Stimulated activated CD8-positive, alpha-beta memory T cell treated with anti-CD3 and anti-CD28 coated beads, Interleukin-15, amount 100 ng/mL, for 4 hours (primary cell): ENCODE measurements around the gene COBLL1.
"Not testable (repeated sequence)": the region's sequence is repeated elsewhere in the genome, so short reads cannot be mapped to it uniquely, and the experiment has no call there.

ENCODE experiments used
- DNase-seq, 2 donors: peaks; one replicate each; pipeline ENCODE4 v3.0.0-alpha.2; 2020; ENCODE audit warnings: low read depth in 2 of 2

Gene COBLL1

GRCh38 chr2:164711766-164712138, 129.9 kb downstream of the COBLL1 start:
- DNase-seq: no peak

GRCh38 chr2:164710837-164711765, 130.5 kb downstream of the COBLL1 start:
- no peak for DNase-seq

- not testable (repeated sequence) for DNase-seq
Measured at GRCh38 chr2:164710252-164710836, 131.3 kb downstream of the COBLL1 start.

- DNase-seq: no peak
Measured at GRCh38 chr2:164706522-164706921, 135.1 kb downstream of the COBLL1 start.

- DNase-seq: no peak
Measured at GRCh38 chr2:164705412-164706167, 136.0 kb downstream of the COBLL1 start.

GRCh38 chr2:164703915-164704706, 137.5 kb downstream of the COBLL1 start:
- no peak for DNase-seq

GRCh38 chr2:164701565-164701964, 140.1 kb downstream of the COBLL1 start:
- DNase-seq: no peak

- DNase-seq: no peak
Measured at GRCh38 chr2:164700390-164700789, 141.2 kb downstream of the COBLL1 start.

GRCh38 chr2:164697688-164698461, 143.7 kb downstream of the COBLL1 start:
- no peak for DNase-seq

- DNase-seq: no peak
Measured at GRCh38 chr2:164696634-164697033, 145.0 kb downstream of the COBLL1 start.

GRCh38 chr2:164694275-164694695, 147.3 kb downstream of the COBLL1 start:
- DNase-seq: no peak

- DNase-seq: no peak
Measured at GRCh38 chr2:164693834-164694233, 147.8 kb downstream of the COBLL1 start.

GRCh38 chr2:164693390-164693789, 148.2 kb downstream of the COBLL1 start:
- DNase-seq: no peak

- DNase-seq: no peak
Measured at GRCh38 chr2:164692958-164693357, 148.7 kb downstream of the COBLL1 start.

GRCh38 chr2:164692114-164692513, 149.5 kb downstream of the COBLL1 start:
- DNase-seq: no peak

- no peak for DNase-seq
Measured at GRCh38 chr2:164691346-164691887, 150.2 kb downstream of the COBLL1 start.

- no peak for DNase-seq
Measured at GRCh38 chr2:164690361-164690760, 151.3 kb downstream of the COBLL1 start.

- DNase-seq: no peak
Measured at GRCh38 chr2:164688896-164689419, 152.7 kb downstream of the COBLL1 start.

- no peak for DNase-seq
Measured at GRCh38 chr2:164681009-164681408, 160.6 kb downstream of the COBLL1 start.

- DNase-seq: no peak
Measured at GRCh38 chr2:164678631-164679149, 162.9 kb downstream of the COBLL1 start.
